HepG2 (cell line): ENCODE results near the gene WDR49.

Source experiments
- NFYB ChIP-seq: sonication (generic); formaldehyde crosslinking; IDR thresholded peaks from 2 replicates; pipeline ENCODE4 v1.4.0; 2020; ENCODE audit warnings: missing genetic modification reagents
- NR3C1 ChIP-seq: sonication (generic); formaldehyde crosslinking; IDR thresholded peaks from 2 replicates; pipeline ENCODE4 v1.4.0; 2020; ENCODE audit warnings: missing genetic modification reagents
- POLR2A ChIP-seq, 2 experiments: IDR thresholded peaks; 2 replicates each; pipeline ENCODE4 v1.6.1; 2011; ENCODE audit warnings: low read depth in 2 of 2, low read length in 2 of 2, mild to moderate bottlenecking in 1 of 2, moderate library complexity in 1 of 2; ENCODE audit not compliant: insufficient read depth in 1 of 2
- TF ChIP-seq, protein P1 (sequence below), 2 experiments: sonication (generic) in 1 of 2; formaldehyde crosslinking in 1 of 2; IDR thresholded peaks; 2 replicates each; pipeline versions ENCODE4 v1.5.1 to v1.6.1; 2011 to 2020; ENCODE audit warnings: borderline replicate concordance in 1 of 2, low read depth in 1 of 2, low read length in 1 of 2, mild to moderate bottlenecking in 1 of 2, missing genetic modification reagents in 1 of 2, moderate library complexity in 1 of 2
- TF ChIP-seq, protein P2 (sequence below): sonication (generic); formaldehyde crosslinking; IDR thresholded peaks from 2 replicates; pipeline ENCODE4 v1.8.1; 2022; ENCODE audit warnings: low read depth, mild to moderate bottlenecking, missing genetic modification reagents

DNA sequence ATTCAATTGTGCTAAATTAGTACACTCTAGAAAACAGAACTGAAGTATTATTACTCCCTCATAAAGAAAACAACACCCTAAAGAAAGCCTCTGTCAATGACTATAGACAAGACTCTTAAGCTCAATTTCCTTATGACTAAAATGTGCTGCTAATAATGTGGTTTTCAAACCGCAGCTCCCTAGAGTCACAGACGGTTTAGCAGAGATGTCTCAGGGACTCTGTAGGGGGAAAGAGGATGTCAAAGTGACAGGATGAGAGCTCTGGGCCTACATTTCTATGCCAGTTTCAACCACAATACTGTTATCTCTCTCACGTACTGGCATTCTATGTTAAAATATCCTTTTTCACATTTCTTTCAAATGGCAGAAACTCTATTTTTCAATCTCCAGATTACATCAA is 37.6 kb upstream of the WDR49 start:
- TF ChIP-seq NR3C1 (CRISPR knock-in tag), result no peak
- no peak for TF ChIP-seq POLR2A (IDR thresholded peaks at IDR 0.05; ENCODE audit: insufficient read depth in 1 of 2, low read depth in 2 of 2, low read length in 2 of 2)
- TF ChIP-seq, protein P1, sequence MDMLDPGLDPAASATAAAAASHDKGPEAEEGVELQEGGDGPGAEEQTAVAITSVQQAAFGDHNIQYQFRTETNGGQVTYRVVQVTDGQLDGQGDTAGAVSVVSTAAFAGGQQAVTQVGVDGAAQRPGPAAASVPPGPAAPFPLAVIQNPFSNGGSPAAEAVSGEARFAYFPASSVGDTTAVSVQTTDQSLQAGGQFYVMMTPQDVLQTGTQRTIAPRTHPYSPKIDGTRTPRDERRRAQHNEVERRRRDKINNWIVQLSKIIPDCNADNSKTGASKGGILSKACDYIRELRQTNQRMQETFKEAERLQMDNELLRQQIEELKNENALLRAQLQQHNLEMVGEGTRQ (IDR thresholded peaks at IDR 0.05; ENCODE audit: low read depth, low read length), result no peak
- TF ChIP-seq, protein P1 (CRISPR knock-in tag; IDR thresholded peaks at IDR 0.05; ENCODE audit: borderline replicate concordance), result no peak
- TF ChIP-seq NFYB (CRISPR knock-in tag), result no peak
- TF ChIP-seq, protein P2, sequence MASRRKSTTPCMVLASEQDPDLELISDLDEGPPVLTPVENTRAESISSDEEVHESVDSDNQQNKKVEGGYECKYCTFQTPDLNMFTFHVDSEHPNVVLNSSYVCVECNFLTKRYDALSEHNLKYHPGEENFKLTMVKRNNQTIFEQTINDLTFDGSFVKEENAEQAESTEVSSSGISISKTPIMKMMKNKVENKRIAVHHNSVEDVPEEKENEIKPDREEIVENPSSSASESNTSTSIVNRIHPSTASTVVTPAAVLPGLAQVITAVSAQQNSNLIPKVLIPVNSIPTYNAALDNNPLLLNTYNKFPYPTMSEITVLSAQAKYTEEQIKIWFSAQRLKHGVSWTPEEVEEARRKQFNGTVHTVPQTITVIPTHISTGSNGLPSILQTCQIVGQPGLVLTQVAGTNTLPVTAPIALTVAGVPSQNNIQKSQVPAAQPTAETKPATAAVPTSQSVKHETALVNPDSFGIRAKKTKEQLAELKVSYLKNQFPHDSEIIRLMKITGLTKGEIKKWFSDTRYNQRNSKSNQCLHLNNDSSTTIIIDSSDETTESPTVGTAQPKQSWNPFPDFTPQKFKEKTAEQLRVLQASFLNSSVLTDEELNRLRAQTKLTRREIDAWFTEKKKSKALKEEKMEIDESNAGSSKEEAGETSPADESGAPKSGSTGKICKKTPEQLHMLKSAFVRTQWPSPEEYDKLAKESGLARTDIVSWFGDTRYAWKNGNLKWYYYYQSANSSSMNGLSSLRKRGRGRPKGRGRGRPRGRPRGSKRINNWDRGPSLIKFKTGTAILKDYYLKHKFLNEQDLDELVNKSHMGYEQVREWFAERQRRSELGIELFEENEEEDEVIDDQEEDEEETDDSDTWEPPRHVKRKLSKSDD (CRISPR knock-in tag), result no peak
